IPS-15b (cell line): ENCODE measurements around the gene RAP1A.

Source experiments
- H3K27me3 ChIP-seq: one replicate; pipeline ENCODE4 v1.6.1; 2013; ENCODE audit warnings: low read length; ENCODE audit not compliant: control insufficient read depth, insufficient read depth
- H3K36me3 ChIP-seq: one replicate; pipeline ENCODE4 v1.6.1; 2013; ENCODE audit warnings: low read length; ENCODE audit not compliant: control insufficient read depth, insufficient read depth
- H3K4me1 ChIP-seq: one replicate; pipeline ENCODE4 v1.6.1; 2013; ENCODE audit warnings: mild to moderate bottlenecking, low read length; ENCODE audit not compliant: control insufficient read depth, insufficient read depth
- H3K4me3 ChIP-seq: one replicate; pipeline ENCODE4 v1.5.1; 2013; ENCODE audit warnings: low read depth, low read length
- H3K9ac ChIP-seq: one replicate; pipeline ENCODE4 v1.6.1; 2013; ENCODE audit warnings: low read depth, mild to moderate bottlenecking, low read length
- H3K9me3 ChIP-seq: one replicate; pipeline ENCODE4 v1.6.1; 2013; ENCODE audit warnings: mild to moderate bottlenecking, low read length; ENCODE audit not compliant: control insufficient read depth, insufficient read depth

Gene RAP1A

GRCh38 chr1:111758373-111758772 is 138.8 kb downstream of the RAP1A start:
- Histone ChIP-seq H3K9ac (no peak overlapping the region), H3K4me3 (no peak overlapping the region), H3K36me3 (peaks cover 19% of the 10 kb centered on the region), H3K4me1 (peaks cover 4% of the 10 kb centered on the region), H3K9me3 (no peaks in the 10 kb centered on the region), H3K27me3 (no peaks in the 10 kb centered on the region)

- Histone ChIP-seq H3K36me3 (peaks cover 27% of the 10 kb centered on the region), H3K4me1 (peaks cover 2% of the 10 kb centered on the region), H3K27me3 (no peaks in the 10 kb centered on the region), H3K4me3 (no peak overlapping the region), H3K9ac (no peak overlapping the region), H3K9me3 (no peaks in the 10 kb centered on the region)
These were observed 142.1 kb downstream of the RAP1A start for GRCh38 chr1:111761717-111762116.

GRCh38 chr1:111762332-111762731 is 142.7 kb downstream of the RAP1A start:
- no peaks in the 10 kb centered on the region for H3K9me3 ChIP-seq
- no peaks in the 10 kb centered on the region for H3K4me1 ChIP-seq
- no peak overlapping the region for H3K9ac ChIP-seq
- peaks cover 27% of the 10 kb centered on the region for H3K36me3 ChIP-seq
- H3K27me3 ChIP-seq: no peaks in the 10 kb centered on the region
- H3K4me3 ChIP-seq: no peak overlapping the region
